KMS-11 (cell line): Measurements from ENCODE around the gene TGFBR1.

Source experiments
- H2AFZ ChIP-seq: fragments of 200-600 bp; sonication (generic); 2 replicates; pipeline ENCODE4 v1.6.1; 2016; ENCODE audit warnings: antibody characterized with exemption, mixed run types, low read depth
- H3K27ac ChIP-seq: fragments of 200-600 bp; sonication (generic); 2 replicates; pipeline ENCODE4 v1.6.1; 2016; ENCODE audit warnings: mild to moderate bottlenecking, mixed run types
- H3K27me3 ChIP-seq: fragments of 200-600 bp; sonication (generic); 2 replicates; pipeline ENCODE4 v1.6.1; 2017; ENCODE audit warnings: mild to moderate bottlenecking, low read depth, mixed run types, moderate library complexity; ENCODE audit not compliant: insufficient read depth
- H3K36me3 ChIP-seq: fragments of 200-600 bp; sonication (generic); 2 replicates; pipeline ENCODE4 v1.6.1; 2017; ENCODE audit warnings: mild to moderate bottlenecking, mixed run types; ENCODE audit not compliant: insufficient read depth
- H3K4me1 ChIP-seq: fragments of 200-600 bp; sonication (generic); 2 replicates; pipeline ENCODE4 v1.6.1; 2016; ENCODE audit warnings: mild to moderate bottlenecking, low read depth, mixed run types; ENCODE audit not compliant: poor library complexity, severe bottlenecking
- H3K4me2 ChIP-seq: fragments of 200-600 bp; sonication (generic); 2 replicates; pipeline ENCODE4 v1.7.0; 2016; ENCODE audit warnings: mild to moderate bottlenecking, mixed run types
- H3K4me3 ChIP-seq: fragments of 200-600 bp; sonication (generic); IDR thresholded peaks from 2 replicates; pipeline ENCODE4 v1.6.1; 2017; ENCODE audit warnings: low read depth, low read length, mixed read lengths; ENCODE audit not compliant: insufficient read depth
- H3K79me2 ChIP-seq: fragments of 200-600 bp; sonication (generic); 2 replicates; pipeline ENCODE4 v1.6.1; 2016; ENCODE audit warnings: low read depth, mixed run types; ENCODE audit not compliant: insufficient read depth
- H3K9ac ChIP-seq: fragments of 200-600 bp; sonication (generic); 2 replicates; pipeline ENCODE4 v1.6.1; 2016; ENCODE audit warnings: mild to moderate bottlenecking, mixed run types
- H4K20me1 ChIP-seq: fragments of 200-600 bp; sonication (generic); 2 replicates; pipeline ENCODE4 v1.6.1; 2016; ENCODE audit warnings: mild to moderate bottlenecking, mixed run types; ENCODE audit not compliant: insufficient read depth
- CTCF ChIP-seq: fragments of 200-600 bp; sonication (generic); conservative IDR thresholded peaks from 2 replicates; pipeline ENCODE4 v1.6.1; 2017; ENCODE audit warnings: low read depth, mild to moderate bottlenecking, antibody characterized with exemption, low read length, moderate library complexity, mixed read lengths

TGFBR1 gene

GRCh38 chr9:99144966-99145365 lies 40.1 kb downstream of the TGFBR1 start:
- H3K79me2 ChIP-seq = no peaks in the 10 kb centered on the region
- peaks cover 6% of the 10 kb centered on the region for H3K4me1 ChIP-seq
- H4K20me1 ChIP-seq = no peaks in the 10 kb centered on the region
- no peak overlapping the region for H3K4me3 ChIP-seq
- H3K27me3 ChIP-seq = no peaks in the 10 kb centered on the region
- no peak overlapping the region for H3K4me2 ChIP-seq
- 0 out of 2 replicates have a peak, but pooled peaks cover 4% of the 10 kb centered on the region for H3K36me3 ChIP-seq
- no peak overlapping the region for H3K9ac ChIP-seq
- no peak overlapping the region for H2AFZ ChIP-seq
- no peak for TF ChIP-seq CTCF
- no peak overlapping the region for H3K27ac ChIP-seq

GRCh38 chr9:99146574-99146973 lies 41.7 kb downstream of the TGFBR1 start:
- H3K27ac ChIP-seq = no peak overlapping the region
- 0 out of 2 replicates have a peak, but pooled peaks cover 4% of the 10 kb centered on the region for H3K36me3 ChIP-seq
- H3K4me2 ChIP-seq = no peak overlapping the region
- H2AFZ ChIP-seq = no peak overlapping the region
- no peaks in the 10 kb centered on the region for H4K20me1 ChIP-seq
- H3K9ac ChIP-seq = no peak overlapping the region
- H3K4me1 ChIP-seq = no peaks in the 10 kb centered on the region
- no peak overlapping the region for H3K4me3 ChIP-seq
- no peaks in the 10 kb centered on the region for H3K79me2 ChIP-seq
- no peak for TF ChIP-seq CTCF
- H3K27me3 ChIP-seq = no peaks in the 10 kb centered on the region

- Histone ChIP-seq H3K79me2 (no peaks in the 10 kb centered on the region), H2AFZ (no peak overlapping the region), H3K27ac (no peak overlapping the region), H3K4me3 (no peak overlapping the region), H3K27me3 (no peaks in the 10 kb centered on the region), H3K4me2 (no peak overlapping the region), H4K20me1 (no peaks in the 10 kb centered on the region), H3K4me1 (no peaks in the 10 kb centered on the region), H3K9ac (no peak overlapping the region), H3K36me3 (0 out of 2 replicates have a peak, but pooled peaks cover 4% of the 10 kb centered on the region)
- no peak for TF ChIP-seq CTCF
Measured at GRCh38 chr9:99147177-99147576, 42.3 kb downstream of the TGFBR1 start.

GRCh38 chr9:99150451-99151171 lies 45.7 kb downstream of the TGFBR1 start:
- TF ChIP-seq CTCF = no peak
- Histone ChIP-seq H3K4me3 (no peak overlapping the region), H3K36me3 (0 out of 2 replicates have a peak, but pooled peaks cover 4% of the 10 kb centered on the region)

More at GRCh38 chr9:99150451-99151171, 45.7 kb downstream of the TGFBR1 start:
- no peaks in the 10 kb centered on the region for H3K4me1 ChIP-seq
- no peak overlapping the region for H3K9ac ChIP-seq
- no peaks in the 10 kb centered on the region for H4K20me1 ChIP-seq
- no peak overlapping the region for H2AFZ ChIP-seq
- H3K27ac ChIP-seq = no peak overlapping the region
- H3K4me2 ChIP-seq = no peak overlapping the region
- H3K27me3 ChIP-seq = no peaks in the 10 kb centered on the region
- H3K79me2 ChIP-seq = no peaks in the 10 kb centered on the region
